Activated CD8-positive, alpha-beta memory T cell treated with anti-CD3 and anti-CD28 coated beads for 48 hours (primary cell): ENCODE measurements around the gene FECH.
"Not testable (repeated sequence)": the region's sequence is repeated elsewhere in the genome, so short reads cannot be mapped to it uniquely, and the experiment has no call there.

Experiments used
- DNase-seq, 3 experiments: peaks; one replicate each; pipeline ENCODE4 v3.0.0-alpha.2; 2020; ENCODE audit warnings: low read depth in 2 of 3, low spot score in 2 of 3

FECH gene

DNA sequence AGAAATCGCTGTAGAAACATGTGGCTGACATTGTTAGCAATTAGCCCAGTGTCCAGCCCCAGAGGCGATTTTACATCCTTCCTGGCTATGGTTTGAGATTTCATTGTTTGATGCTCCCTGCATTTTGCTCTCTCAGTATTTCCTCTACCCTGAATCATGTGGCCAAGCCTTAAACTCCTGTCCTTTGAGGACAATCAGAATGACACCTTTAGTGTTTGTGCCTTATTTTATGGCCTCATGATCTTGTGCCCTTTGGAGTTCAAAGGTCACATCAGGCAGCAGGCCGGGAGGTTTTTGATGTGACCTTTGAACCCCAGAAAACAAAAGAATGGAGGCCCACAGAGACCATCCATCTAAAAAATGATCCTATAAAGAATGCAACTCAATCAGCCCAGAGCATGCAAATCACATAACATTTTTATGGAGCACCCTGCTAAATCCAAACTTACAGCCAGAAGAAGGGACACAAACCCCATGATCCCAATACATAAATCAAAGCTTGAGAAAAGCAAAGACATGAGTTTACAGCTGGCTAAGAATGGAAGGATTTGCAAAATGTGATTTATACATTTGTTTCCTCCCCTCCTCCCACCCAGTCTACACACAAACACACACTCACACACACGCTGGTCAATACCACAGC lies 52.5 kb downstream of the FECH start:
- DNase-seq = no peak

- DNase-seq = no peak
These were observed 53.3 kb downstream of the FECH start for GRCh38 chr18:57533006-57533867.

- DNase-seq = no peak
These were observed 57.4 kb downstream of the FECH start for GRCh38 chr18:57529151-57529550.

DNA sequence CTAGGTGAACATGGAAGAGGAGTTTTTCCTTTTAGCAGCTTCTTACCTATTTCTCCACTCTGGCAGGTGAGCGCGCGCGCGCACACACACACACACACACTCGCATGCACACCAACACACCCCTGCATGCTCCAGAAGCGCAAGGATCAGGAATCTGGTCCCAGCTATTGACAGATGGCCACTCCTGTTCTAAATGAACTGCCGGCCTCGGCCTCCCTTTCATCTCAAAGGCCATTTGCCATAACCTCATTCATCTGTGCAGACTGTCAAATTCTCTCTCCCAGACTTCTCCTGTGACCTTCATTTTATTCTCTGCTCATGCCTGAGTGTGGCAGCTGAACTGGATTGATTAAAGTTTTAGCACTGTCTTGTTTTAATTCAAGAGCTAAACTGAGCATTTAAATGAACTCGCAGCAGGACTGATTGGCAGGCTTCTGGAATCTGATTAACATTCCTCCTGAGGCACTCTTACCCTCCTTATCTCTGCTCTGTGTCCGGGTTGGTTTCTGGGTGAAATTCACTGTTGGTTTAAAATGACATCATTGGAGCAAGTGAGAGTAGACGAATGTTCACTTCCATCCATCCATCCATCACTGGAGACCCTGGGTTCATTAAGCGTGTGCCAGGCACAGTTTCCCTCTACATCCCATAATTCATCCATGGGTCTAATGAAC lies 58.8 kb downstream of the FECH start:
- no peak for DNase-seq

GRCh38 chr18:57523171-57523956 lies 63.1 kb downstream of the FECH start:
- no peak for DNase-seq

GRCh38 chr18:57522348-57522747 lies 64.2 kb downstream of the FECH start:
- not testable (repeated sequence) for DNase-seq

DNA sequence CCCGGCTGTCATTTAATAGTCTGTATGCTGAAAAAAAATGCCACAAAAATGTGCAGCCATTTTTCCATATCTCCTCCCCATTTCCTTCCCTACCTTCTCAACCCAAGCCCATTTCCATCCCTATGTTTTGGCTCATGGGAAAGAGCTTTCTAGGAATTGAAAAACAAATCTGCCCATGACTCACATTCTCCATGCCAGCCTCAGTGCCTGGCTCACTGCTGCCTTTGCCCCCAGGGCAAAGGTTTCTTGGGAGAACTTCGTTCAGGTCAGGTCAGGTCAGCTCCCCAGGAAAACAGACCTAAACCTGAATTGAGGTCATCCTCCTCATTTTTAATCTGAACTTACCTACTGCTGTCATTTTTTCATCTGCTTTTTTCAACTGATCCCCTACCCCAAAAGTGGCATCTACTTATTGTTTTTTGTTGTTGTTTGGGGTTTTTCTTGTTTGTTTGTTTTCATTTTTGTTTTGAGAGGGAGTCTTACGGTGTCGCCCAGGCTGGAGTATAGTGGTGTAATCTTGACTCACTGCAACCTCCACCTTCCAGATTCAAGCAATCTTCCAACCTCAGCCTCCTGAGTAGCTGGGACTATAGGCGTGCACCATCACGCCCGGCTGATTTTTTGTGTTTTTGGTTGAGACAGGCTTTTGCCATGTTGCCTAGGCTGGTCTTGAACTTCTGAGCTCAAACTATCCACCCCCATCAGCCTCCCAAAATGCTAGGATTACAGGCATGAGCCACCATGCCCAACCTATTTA lies 66.7 kb downstream of the FECH start:
- no peak for DNase-seq

DNA sequence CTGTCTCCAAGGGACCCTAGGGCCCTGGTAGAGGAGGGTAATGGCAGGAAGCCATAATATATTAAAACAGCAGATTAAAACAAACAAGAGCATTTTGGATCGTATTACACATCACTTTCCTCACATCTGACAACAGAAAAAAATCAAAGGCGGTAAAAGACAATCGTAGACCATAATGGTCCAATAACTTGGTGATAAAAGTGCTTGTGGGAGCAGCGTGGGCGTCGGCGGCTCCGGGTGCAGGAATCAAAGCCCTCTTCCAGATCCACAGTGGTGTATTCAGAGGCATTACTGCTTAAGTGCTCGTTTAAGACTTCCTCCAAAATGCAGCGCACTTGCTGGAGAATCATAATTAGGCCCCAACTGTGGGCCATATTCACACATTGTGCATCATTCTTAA lies 68.0 kb downstream of the FECH start:
- no peak for DNase-seq

DNA sequence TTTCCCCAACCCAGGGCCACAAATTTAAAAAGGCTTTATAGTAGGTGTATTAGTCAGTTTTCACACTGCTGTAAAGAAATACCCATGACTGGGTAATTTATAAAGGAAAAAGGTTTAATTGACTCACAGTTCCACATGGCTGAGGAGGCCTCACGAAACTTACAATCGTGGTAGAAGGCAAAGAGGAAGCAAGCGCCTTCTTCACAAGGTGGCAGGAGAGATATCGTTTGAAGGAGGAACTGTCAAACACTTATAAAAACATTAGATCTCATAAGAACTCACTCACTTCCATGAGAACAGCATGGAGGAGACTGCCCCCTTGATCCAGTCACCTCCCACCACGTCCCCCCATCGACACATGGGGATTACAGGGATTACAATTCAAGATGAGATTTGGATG lies 70.4 kb downstream of the FECH start:
- no peak for DNase-seq

GRCh38 chr18:57505231-57505630 lies 81.3 kb downstream of the FECH start:
- no peak for DNase-seq

GRCh38 chr18:57502624-57503023 lies 83.9 kb downstream of the FECH start:
- no peak for DNase-seq

DNA sequence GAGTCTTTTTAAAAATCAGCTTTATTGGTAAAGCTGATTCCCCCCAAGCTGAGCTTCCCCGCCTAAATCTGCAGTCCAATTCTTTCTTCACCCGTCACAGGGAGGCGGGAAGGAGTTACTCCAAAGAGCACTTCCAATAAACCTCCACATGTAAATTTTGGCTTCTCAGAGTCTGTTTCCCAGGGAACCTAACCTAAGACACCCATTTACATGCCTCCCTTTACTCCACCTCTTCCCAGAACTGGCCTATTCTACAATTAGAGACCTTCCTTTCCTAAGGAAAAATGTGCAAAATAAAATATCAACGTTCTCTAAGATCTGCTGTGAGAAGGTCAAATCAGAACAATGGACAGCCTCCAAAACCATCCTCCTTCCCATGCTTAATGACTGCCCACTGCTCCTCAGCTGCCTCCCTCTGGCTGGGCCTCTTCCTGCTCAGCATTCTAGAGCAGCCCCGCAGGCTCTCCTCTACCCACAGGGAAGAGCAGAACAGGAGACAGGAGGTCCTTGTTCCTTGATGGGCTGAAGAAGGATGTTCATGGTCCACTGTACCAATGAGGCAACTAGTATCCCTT lies 87.7 kb downstream of the FECH start:
- DNase-seq = no peak
